GM23338 (cell line): Measurements from ENCODE around the gene RTL10. TPM values are rescaled to one million over a fixed set of nuclear protein-coding genes. Genes with fewer than 3 reads are reported as not detected.

Source experiments
- ATAC-seq: fragments of 200-7000 bp; cut with Tn5 transposase; 3 replicates; pipeline ENCODE4 v1.9.1; 2020
- DNase-seq: peaks from one replicate; pipeline ENCODE4 v3.0.0-alpha.2; 2015; ENCODE audit warnings: low spot score
- H2AFZ ChIP-seq: fragments of 200-600 bp; sonication (generic); 2 replicates; pipeline ENCODE4 v1.8.0; 2016; ENCODE audit warnings: antibody characterized with exemption, mild to moderate bottlenecking, moderate library complexity
- H3F3A ChIP-seq: fragments of 200-600 bp; sonication (generic); replicated peaks from 2 replicates; pipeline ENCODE4 v1.8.0; 2017; ENCODE audit warnings: antibody characterized with exemption, mixed run types, low read depth
- H3K27ac ChIP-seq: fragments of 200-600 bp; sonication (generic); 2 replicates; pipeline ENCODE4 v1.6.1; 2016; ENCODE audit warnings: low read depth
- H3K27me3 ChIP-seq: fragments of 200-600 bp; sonication (generic); 2 replicates; pipeline ENCODE4 v1.8.0; 2016; ENCODE audit warnings: mild to moderate bottlenecking, mixed run types, moderate library complexity; ENCODE audit not compliant: insufficient read depth
- H3K36me3 ChIP-seq: fragments of 200-600 bp; sonication (generic); 2 replicates; pipeline ENCODE4 v1.8.0; 2016; ENCODE audit warnings: mild to moderate bottlenecking; ENCODE audit not compliant: insufficient read depth
- H3K4me1 ChIP-seq: fragments of 200-600 bp; sonication (generic); 2 replicates; pipeline ENCODE4 v1.8.0; 2016; ENCODE audit warnings: mild to moderate bottlenecking, moderate library complexity; ENCODE audit not compliant: insufficient read depth
- H3K4me2 ChIP-seq: fragments of 200-600 bp; sonication (generic); 2 replicates; pipeline ENCODE4 v1.7.1; 2017; ENCODE audit warnings: mixed run types
- H3K4me3 ChIP-seq: fragments of 200-600 bp; sonication (generic); 2 replicates; pipeline ENCODE4 v1.6.1; 2016; ENCODE audit warnings: mixed run types
- H3K79me2 ChIP-seq: fragments of 200-600 bp; sonication (generic); replicated peaks from 2 replicates; pipeline ENCODE4 v1.8.0; 2017; ENCODE audit warnings: mild to moderate bottlenecking; ENCODE audit not compliant: insufficient read depth
- H3K9me2 ChIP-seq: fragments of 200-600 bp; sonication (generic); 2 replicates; pipeline ENCODE4 v1.8.0; 2017; ENCODE audit not compliant: insufficient read depth
- H4K20me1 ChIP-seq: fragments of 200-600 bp; sonication (generic); replicated peaks from 2 replicates; pipeline ENCODE4 v1.8.0; 2017; ENCODE audit warnings: mild to moderate bottlenecking; ENCODE audit not compliant: insufficient read depth
- H3K27ac Mint-ChIP-seq: 2 replicates; pipeline ENCODE4 v1.8.0; 2020; ENCODE audit warnings: inconsistent platforms, mild to moderate bottlenecking, moderate library complexity, mixed read lengths
- H3K27me3 Mint-ChIP-seq: 3 replicates; pipeline ENCODE4 v1.8.0; 2022; ENCODE audit warnings: low read depth, mild to moderate bottlenecking, moderate library complexity, mixed read lengths, inconsistent platforms; ENCODE audit not compliant: insufficient read depth, poor library complexity
- H3K36me3 Mint-ChIP-seq: 3 replicates; pipeline ENCODE4 v1.8.0; 2021; ENCODE audit warnings: low read depth, mild to moderate bottlenecking, inconsistent platforms, moderate library complexity, mixed read lengths
- H3K4me1 Mint-ChIP-seq: 3 replicates; pipeline ENCODE4 v1.8.0; 2020; ENCODE audit warnings: mild to moderate bottlenecking, inconsistent platforms, mixed read lengths
- H3K4me3 Mint-ChIP-seq: 3 replicates; pipeline ENCODE4 v1.8.0; 2021; ENCODE audit warnings: moderate library complexity, mild to moderate bottlenecking, inconsistent platforms, mixed read lengths
- H3K9me3 Mint-ChIP-seq: 3 replicates; pipeline ENCODE4 v1.8.0; 2020; ENCODE audit warnings: moderate library complexity, mild to moderate bottlenecking, inconsistent platforms, mixed read lengths
- CREB1 ChIP-seq: fragments of 250-450 bp; sonication (Bioruptor Pico); IDR thresholded peaks from 2 replicates; pipeline ENCODE4 v1.5.0; 2020; ENCODE audit warnings: low read depth, mild to moderate bottlenecking, moderate library complexity
- EZH2 ChIP-seq: fragments of 200-600 bp; sonication (generic); IDR thresholded peaks from one replicate; pipeline ENCODE4 v1.8.0; 2017; ENCODE audit warnings: antibody characterized with exemption, mild to moderate bottlenecking, low read depth; ENCODE audit not compliant: unreplicated experiment
- EZH2phosphoT487 ChIP-seq: fragments of 200-600 bp; sonication (generic); IDR thresholded peaks from one replicate; pipeline ENCODE4 v1.8.1; 2018; ENCODE audit warnings: antibody characterized with exemption; ENCODE audit not compliant: unreplicated experiment
- JUNB ChIP-seq: IDR thresholded peaks from one replicate; pipeline ENCODE4 v1.6.1; 2016; ENCODE audit warnings: antibody characterized with exemption; ENCODE audit not compliant: unreplicated experiment
- NANOG ChIP-seq: IDR thresholded peaks from 2 replicates; pipeline ENCODE4 v1.6.1; 2016; ENCODE audit warnings: antibody characterized with exemption, borderline replicate concordance
- POLR2AphosphoS5 ChIP-seq: IDR thresholded peaks from 2 replicates; pipeline ENCODE4 v1.6.1; 2016; ENCODE audit warnings: antibody characterized with exemption, low read depth
- ZNF114 ChIP-seq: fragments of 250-450 bp; sonication (Bioruptor Pico); IDR thresholded peaks from 2 replicates; pipeline ENCODE4 v1.5.0; 2020; ENCODE audit warnings: mild to moderate bottlenecking, moderate library complexity
- polyA plus RNA-seq: library from polyadenylated mRNA; unstranded; fragments of >200 nt; fragmentation: Nextera tagmentation; extraction: Ambion mirVana; gene quantifications from 2 replicates; pipeline ENCODE4 v1.2.1, GENCODE V29; 2016
- total RNA-seq: library from RNA; depleted of rRNA; stranded (reverse); fragments of >200 nt; shearing (Covaris generic); gene quantifications from 2 replicates; pipeline ENCODE4 v1.2.3, GENCODE V29; 2014
- TF ChIP-seq, protein P1 (sequence below): IDR thresholded peaks from 2 replicates; pipeline ENCODE4 v1.6.1; 2016; ENCODE audit warnings: antibody characterized with exemption
- TF ChIP-seq, protein P2 (sequence below): IDR thresholded peaks from one replicate; pipeline ENCODE4 v1.6.1; 2018; ENCODE audit warnings: antibody characterized with exemption; ENCODE audit not compliant: unreplicated experiment
- TF ChIP-seq, protein P3 (sequence below), 2 experiments: fragments of 200-600 bp in 1 of 2; sonication (generic) in 1 of 2; conservative IDR thresholded peaks; 2 replicates each; pipeline versions ENCODE4 v1.5.1 to v1.6.1; 2016 to 2017; ENCODE audit warnings: antibody characterized with exemption in 2 of 2, low read depth in 2 of 2, mild to moderate bottlenecking in 2 of 2, moderate library complexity in 1 of 2

RTL10 gene
- total and polyA plus RNA-seq, 2 experiments from 2014 or later: 9.4 to 17.4 TPM

DNA sequence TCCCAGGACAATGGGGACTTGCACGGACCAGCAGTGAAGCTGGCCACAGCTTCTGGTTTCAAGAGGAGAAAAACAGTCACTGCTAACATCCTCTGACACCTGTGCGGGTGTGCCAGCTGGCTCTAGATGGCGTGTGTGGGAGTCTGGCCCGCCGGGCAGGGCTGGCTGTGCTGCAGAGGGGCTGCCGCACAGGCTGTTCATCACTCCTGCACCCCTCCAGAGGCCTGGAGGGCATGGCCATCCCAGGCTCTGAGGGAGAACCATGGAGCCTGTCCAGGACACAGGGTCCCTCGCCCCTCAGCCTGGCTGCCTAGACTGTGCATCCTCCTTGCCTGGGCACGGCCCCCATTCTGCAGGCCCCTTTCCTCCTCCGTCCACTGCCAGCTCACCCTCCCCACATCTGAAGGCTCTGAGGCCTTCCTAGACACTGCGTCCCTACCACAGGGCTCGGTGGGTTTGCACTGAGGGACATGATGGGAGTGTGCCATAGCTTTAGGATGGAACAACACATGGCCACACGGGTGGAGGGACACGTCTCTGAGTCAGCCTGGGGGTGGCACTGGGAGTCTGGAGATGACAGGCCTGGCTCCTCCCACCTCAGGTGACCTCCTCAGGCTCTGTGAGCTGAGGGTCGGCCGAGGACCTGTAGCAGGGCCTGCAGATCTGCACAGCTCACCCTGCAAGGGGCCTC lies 42.1 kb upstream of the RTL10 start:
- H3K4me1 Mint-ChIP-seq: peaks cover 14% of the 10 kb centered on the region

DNA sequence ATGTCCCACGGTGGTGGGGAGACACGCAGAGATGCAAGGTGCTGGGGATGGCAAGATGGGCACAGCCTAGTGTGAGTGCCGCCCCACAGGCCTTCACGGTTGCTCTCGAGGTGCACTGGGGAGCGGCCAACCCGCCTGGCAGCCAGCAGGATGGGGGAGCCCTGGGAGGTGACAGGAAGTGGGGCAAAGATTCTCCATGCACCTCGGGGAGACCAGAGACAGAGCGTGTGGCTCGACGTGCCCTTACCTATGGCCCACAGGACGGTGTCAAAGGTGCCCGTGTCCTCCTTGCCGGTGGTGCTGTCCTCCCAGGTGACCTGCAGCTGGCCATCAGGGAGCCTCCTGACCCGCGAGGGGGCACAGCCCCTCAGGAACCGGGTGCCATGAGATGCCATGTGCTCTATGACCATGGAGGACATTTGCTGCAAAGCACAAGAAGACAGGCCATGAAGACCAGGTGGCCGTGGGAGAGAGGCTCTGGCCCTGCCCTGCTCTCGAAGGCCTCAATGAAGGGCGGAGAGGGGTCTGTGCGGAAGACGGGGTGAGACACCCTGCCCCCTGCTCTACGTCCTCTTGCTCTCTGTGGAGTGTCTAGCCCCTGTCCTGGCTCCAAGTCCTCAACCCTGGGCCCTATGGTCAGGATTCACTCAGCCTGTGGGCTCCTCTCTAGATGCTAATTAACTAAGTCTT lies 40.6 kb upstream of the RTL10 start:
- ATAC-seq: no peak
- TF ChIP-seq JUNB (no peak), POLR2AphosphoS5 (no peak), ZNF114 (CRISPR knock-in tag) (no peak), EZH2 (no peak), EZH2phosphoT487 (no peak)
- TF ChIP-seq, protein P1, sequence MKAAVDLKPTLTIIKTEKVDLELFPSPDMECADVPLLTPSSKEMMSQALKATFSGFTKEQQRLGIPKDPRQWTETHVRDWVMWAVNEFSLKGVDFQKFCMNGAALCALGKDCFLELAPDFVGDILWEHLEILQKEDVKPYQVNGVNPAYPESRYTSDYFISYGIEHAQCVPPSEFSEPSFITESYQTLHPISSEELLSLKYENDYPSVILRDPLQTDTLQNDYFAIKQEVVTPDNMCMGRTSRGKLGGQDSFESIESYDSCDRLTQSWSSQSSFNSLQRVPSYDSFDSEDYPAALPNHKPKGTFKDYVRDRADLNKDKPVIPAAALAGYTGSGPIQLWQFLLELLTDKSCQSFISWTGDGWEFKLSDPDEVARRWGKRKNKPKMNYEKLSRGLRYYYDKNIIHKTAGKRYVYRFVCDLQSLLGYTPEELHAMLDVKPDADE: no peak
- TF ChIP-seq, protein P2, sequence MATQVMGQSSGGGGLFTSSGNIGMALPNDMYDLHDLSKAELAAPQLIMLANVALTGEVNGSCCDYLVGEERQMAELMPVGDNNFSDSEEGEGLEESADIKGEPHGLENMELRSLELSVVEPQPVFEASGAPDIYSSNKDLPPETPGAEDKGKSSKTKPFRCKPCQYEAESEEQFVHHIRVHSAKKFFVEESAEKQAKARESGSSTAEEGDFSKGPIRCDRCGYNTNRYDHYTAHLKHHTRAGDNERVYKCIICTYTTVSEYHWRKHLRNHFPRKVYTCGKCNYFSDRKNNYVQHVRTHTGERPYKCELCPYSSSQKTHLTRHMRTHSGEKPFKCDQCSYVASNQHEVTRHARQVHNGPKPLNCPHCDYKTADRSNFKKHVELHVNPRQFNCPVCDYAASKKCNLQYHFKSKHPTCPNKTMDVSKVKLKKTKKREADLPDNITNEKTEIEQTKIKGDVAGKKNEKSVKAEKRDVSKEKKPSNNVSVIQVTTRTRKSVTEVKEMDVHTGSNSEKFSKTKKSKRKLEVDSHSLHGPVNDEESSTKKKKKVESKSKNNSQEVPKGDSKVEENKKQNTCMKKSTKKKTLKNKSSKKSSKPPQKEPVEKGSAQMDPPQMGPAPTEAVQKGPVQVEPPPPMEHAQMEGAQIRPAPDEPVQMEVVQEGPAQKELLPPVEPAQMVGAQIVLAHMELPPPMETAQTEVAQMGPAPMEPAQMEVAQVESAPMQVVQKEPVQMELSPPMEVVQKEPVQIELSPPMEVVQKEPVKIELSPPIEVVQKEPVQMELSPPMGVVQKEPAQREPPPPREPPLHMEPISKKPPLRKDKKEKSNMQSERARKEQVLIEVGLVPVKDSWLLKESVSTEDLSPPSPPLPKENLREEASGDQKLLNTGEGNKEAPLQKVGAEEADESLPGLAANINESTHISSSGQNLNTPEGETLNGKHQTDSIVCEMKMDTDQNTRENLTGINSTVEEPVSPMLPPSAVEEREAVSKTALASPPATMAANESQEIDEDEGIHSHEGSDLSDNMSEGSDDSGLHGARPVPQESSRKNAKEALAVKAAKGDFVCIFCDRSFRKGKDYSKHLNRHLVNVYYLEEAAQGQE: no peak

More for the DNA sequence above, 42.1 kb upstream of the RTL10 start:
- peaks cover 13% of the 10 kb centered on the region; the same call in 1 of the 2 replicates for H3F3A ChIP-seq
- H3K36me3 ChIP-seq: no peaks in the 10 kb centered on the region
- peaks cover 10% of the 10 kb centered on the region for H3K4me1 ChIP-seq
- no peaks in the 10 kb centered on the region for H4K20me1 ChIP-seq
- H3K27me3 ChIP-seq: no peaks in the 10 kb centered on the region
- H3K9me2 ChIP-seq: no peaks in the 10 kb centered on the region
- Mint-ChIP-seq H3K27me3 (peaks cover 10% of the 10 kb centered on the region), H3K27ac (no peak overlapping the region), H3K4me3 (no peak overlapping the region), H3K36me3 (no peaks in the 10 kb centered on the region), H3K9me3 (no peaks in the 10 kb centered on the region)
- no peak overlapping the region for H3K4me3 ChIP-seq
- DNase-seq (no peak), ATAC-seq (no peak)
- H2AFZ ChIP-seq: no peak overlapping the region
- no peak overlapping the region for H3K27ac ChIP-seq
- H3K4me2 ChIP-seq: no peak overlapping the region
- H3K79me2 ChIP-seq: no peaks in the 10 kb centered on the region
- no peak for TF ChIP-seq POLR2AphosphoS5
- no peak for TF ChIP-seq JUNB
- no peak for TF ChIP-seq NANOG
- TF ChIP-seq, protein P3, sequence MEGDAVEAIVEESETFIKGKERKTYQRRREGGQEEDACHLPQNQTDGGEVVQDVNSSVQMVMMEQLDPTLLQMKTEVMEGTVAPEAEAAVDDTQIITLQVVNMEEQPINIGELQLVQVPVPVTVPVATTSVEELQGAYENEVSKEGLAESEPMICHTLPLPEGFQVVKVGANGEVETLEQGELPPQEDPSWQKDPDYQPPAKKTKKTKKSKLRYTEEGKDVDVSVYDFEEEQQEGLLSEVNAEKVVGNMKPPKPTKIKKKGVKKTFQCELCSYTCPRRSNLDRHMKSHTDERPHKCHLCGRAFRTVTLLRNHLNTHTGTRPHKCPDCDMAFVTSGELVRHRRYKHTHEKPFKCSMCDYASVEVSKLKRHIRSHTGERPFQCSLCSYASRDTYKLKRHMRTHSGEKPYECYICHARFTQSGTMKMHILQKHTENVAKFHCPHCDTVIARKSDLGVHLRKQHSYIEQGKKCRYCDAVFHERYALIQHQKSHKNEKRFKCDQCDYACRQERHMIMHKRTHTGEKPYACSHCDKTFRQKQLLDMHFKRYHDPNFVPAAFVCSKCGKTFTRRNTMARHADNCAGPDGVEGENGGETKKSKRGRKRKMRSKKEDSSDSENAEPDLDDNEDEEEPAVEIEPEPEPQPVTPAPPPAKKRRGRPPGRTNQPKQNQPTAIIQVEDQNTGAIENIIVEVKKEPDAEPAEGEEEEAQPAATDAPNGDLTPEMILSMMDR (conservative IDR thresholded peaks at IDR 0.05; ENCODE audit: low read depth in 2 of 2): no peak
- no peak for TF ChIP-seq CREB1

More for the DNA sequence above, 40.6 kb upstream of the RTL10 start:
- Histone ChIP-seq H3K9me2 (no peaks in the 10 kb centered on the region), H2AFZ (no peak overlapping the region), H3K27ac (no peak overlapping the region), H3F3A (peaks cover 13% of the 10 kb centered on the region; the same call in 1 of the 2 replicates), H3K36me3 (no peaks in the 10 kb centered on the region), H3K27me3 (no peaks in the 10 kb centered on the region), H3K4me3 (no peak overlapping the region), H4K20me1 (no peaks in the 10 kb centered on the region), H3K79me2 (no peaks in the 10 kb centered on the region), H3K4me1 (peaks cover 20% of the 10 kb centered on the region), H3K4me2 (no peak overlapping the region)
- Mint-ChIP-seq H3K36me3 (no peaks in the 10 kb centered on the region), H3K27me3 (peaks cover 16% of the 10 kb centered on the region), H3K9me3 (no peaks in the 10 kb centered on the region), H3K27ac (no peak overlapping the region), H3K4me1 (peaks cover 27% of the 10 kb centered on the region), H3K4me3 (no peak overlapping the region)
- no peak for DNase-seq
